Glutamatergic neuron (in vitro differentiated cells): ENCODE results near the gene ZNF827. TPM values are rescaled to one million over a fixed set of nuclear protein-coding genes. Genes with fewer than 3 reads are reported as not detected.

Experiments used
- DNase-seq: peaks from one replicate; pipeline ENCODE4 v3.0.0; 2022
- H3K27ac Mint-ChIP-seq: one replicate; pipeline ENCODE4 v1.8.0; 2020; ENCODE audit warnings: mild to moderate bottlenecking, mixed read lengths, inconsistent platforms; ENCODE audit not compliant: unreplicated experiment
- H3K27me3 Mint-ChIP-seq: one replicate; pipeline ENCODE4 v1.8.0; 2020; ENCODE audit warnings: mild to moderate bottlenecking, moderate library complexity, mixed read lengths, inconsistent platforms; ENCODE audit not compliant: unreplicated experiment
- H3K36me3 Mint-ChIP-seq: one replicate; pipeline ENCODE4 v1.8.0; 2020; ENCODE audit warnings: mild to moderate bottlenecking, mixed read lengths, inconsistent platforms; ENCODE audit not compliant: unreplicated experiment
- H3K4me1 Mint-ChIP-seq: one replicate; pipeline ENCODE4 v1.8.0; 2020; ENCODE audit warnings: mild to moderate bottlenecking, low read depth, mixed read lengths, inconsistent platforms; ENCODE audit not compliant: unreplicated experiment
- H3K4me3 Mint-ChIP-seq: one replicate; pipeline ENCODE4 v1.8.0; 2020; ENCODE audit warnings: mild to moderate bottlenecking, mixed read lengths, inconsistent platforms; ENCODE audit not compliant: unreplicated experiment
- H3K9me3 Mint-ChIP-seq: one replicate; pipeline ENCODE4 v1.8.0; 2020; ENCODE audit warnings: mild to moderate bottlenecking, moderate library complexity, mixed read lengths, inconsistent platforms; ENCODE audit not compliant: unreplicated experiment
- total RNA-seq: library from RNA; stranded (reverse); fragmentation: NEBNext Ultra II Directional; extraction: Animal tissue kit (Norgen Biotek cat#: 25700); gene quantifications from one replicate; pipeline ENCODE4 v1.2.1, GENCODE V29; 2021; ENCODE audit not compliant: unreplicated experiment
- TF ChIP-seq, protein P1 (sequence below): fragments of 200-600 bp; sonication (generic); IDR thresholded peaks from one replicate; pipeline ENCODE4 v1.5.0; 2021; ENCODE audit not compliant: partially characterized antibody, unreplicated experiment

ZNF827 gene
- total RNA-seq, 1 donor from 2014 or later, result 227 TPM

DNA sequence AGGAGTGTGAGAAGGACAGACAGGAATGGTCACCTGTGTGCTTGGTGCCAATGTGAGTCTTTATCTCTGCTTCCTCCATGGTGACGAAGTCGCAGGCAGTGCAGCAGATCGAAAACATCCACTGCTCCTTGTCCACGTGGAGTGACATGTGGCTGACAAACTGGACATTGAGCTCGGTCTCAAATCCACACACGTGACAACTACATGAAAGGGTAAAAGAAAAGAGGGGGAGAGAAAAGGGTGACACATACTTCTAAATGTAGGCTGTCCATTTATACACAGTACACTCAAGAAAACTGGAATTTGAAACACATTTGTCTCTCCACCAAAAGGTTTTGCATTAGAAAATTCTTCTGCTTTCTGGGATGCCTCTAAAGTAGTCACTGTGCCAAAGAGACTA, 164.2 kb downstream of the ZNF827 start:
- no peak for DNase-seq
- H3K4me3 Mint-ChIP-seq, result no peak overlapping the region
- peaks cover 2% of the 10 kb centered on the region for H3K9me3 Mint-ChIP-seq
- H3K27me3 Mint-ChIP-seq, result peaks cover 2% of the 10 kb centered on the region
- H3K36me3 Mint-ChIP-seq, result no peaks in the 10 kb centered on the region
- no peaks in the 10 kb centered on the region for H3K4me1 Mint-ChIP-seq
- TF ChIP-seq, protein P1, sequence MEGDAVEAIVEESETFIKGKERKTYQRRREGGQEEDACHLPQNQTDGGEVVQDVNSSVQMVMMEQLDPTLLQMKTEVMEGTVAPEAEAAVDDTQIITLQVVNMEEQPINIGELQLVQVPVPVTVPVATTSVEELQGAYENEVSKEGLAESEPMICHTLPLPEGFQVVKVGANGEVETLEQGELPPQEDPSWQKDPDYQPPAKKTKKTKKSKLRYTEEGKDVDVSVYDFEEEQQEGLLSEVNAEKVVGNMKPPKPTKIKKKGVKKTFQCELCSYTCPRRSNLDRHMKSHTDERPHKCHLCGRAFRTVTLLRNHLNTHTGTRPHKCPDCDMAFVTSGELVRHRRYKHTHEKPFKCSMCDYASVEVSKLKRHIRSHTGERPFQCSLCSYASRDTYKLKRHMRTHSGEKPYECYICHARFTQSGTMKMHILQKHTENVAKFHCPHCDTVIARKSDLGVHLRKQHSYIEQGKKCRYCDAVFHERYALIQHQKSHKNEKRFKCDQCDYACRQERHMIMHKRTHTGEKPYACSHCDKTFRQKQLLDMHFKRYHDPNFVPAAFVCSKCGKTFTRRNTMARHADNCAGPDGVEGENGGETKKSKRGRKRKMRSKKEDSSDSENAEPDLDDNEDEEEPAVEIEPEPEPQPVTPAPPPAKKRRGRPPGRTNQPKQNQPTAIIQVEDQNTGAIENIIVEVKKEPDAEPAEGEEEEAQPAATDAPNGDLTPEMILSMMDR, result no peak
- no peak overlapping the region for H3K27ac Mint-ChIP-seq

DNA sequence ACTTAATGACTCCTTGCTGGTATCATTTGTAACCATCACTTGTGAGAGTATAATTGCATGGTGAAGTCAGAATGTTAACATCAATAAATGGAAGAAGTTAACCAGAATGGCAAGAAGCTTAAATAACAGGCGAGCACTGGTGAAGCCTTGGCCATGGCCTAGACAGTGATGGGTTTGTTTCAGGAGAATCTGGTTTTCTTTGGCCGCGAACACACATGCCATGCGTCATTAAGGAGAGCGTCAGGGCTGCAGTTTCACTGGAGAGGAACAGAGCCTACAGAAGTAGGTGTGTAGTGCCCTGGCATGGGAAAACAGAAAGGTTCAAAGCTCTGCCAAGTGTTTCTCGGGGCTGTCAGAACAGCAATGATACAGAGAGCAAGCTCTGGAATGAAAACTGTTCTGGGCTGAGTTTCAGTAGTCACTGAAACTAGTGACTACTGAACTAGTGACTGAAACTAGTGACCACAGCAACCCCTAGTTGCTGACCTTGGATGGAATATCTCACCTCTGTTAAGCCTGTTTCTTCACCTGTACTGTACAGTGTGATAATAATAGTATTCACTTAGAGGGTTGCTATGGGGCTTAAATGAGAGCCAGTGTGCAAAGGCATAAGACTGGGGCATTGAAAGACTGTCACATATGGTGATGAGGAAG, 164.9 kb downstream of the ZNF827 start:
- H3K9me3 Mint-ChIP-seq, result peaks cover 2% of the 10 kb centered on the region
- H3K4me3 Mint-ChIP-seq, result no peak overlapping the region
- H3K36me3 Mint-ChIP-seq, result no peaks in the 10 kb centered on the region
- peaks cover 2% of the 10 kb centered on the region for H3K27me3 Mint-ChIP-seq
- DNase-seq, result no peak
- TF ChIP-seq, protein P1, result no peak
- H3K27ac Mint-ChIP-seq, result no peak overlapping the region
- H3K4me1 Mint-ChIP-seq, result no peaks in the 10 kb centered on the region

DNA sequence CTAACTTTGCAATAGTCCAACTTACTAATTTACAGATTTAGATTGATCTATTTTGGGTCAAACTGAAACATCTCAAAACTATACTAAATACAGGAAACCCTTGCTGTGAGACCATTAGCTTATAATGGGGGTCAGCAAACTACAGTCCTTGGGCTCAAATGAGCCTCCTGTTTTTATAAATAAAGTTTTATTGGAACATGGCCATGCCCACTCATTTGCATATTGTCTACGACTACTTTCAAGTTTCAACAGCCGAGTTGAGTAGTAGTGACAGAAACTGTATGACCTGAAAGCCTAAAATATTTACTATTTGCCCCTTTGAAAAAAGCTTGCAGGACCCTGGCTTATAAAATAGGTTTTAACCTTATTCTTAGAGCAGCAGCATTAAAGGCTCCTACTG, 166.3 kb downstream of the ZNF827 start:
- peaks cover 2% of the 10 kb centered on the region for H3K9me3 Mint-ChIP-seq
- no peak overlapping the region for H3K27ac Mint-ChIP-seq
- no peak overlapping the region for H3K4me3 Mint-ChIP-seq
- no peaks in the 10 kb centered on the region for H3K4me1 Mint-ChIP-seq
- TF ChIP-seq, protein P1, result no peak
- H3K27me3 Mint-ChIP-seq, result peaks cover 2% of the 10 kb centered on the region
- peaks cover 5% of the 10 kb centered on the region for H3K36me3 Mint-ChIP-seq
- DNase-seq, result no peak

DNA sequence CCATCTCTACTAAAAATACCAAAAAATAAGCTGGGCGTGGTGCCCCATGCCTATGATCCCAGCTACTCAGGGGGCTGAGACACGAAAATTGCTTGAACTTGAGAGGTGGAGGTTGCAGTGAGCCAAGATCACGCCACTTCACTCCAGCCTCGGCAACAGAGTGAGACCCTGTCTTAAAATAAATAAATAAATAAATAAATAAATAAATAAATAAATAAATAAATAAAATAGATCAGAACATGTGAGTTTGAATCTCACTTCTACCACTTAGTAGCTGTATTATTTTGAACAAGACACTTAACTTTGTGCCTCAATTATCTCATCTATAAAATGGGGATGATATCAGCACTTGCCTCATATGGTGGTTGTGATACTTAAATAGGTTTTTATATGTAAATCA, 168.5 kb downstream of the ZNF827 start:
- Mint-ChIP-seq H3K36me3 (peaks cover 17% of the 10 kb centered on the region), H3K27ac (no peak overlapping the region), H3K4me1 (no peaks in the 10 kb centered on the region), H3K4me3 (no peak overlapping the region), H3K27me3 (peaks cover 2% of the 10 kb centered on the region), H3K9me3 (peaks cover 7% of the 10 kb centered on the region)
- no peak for DNase-seq
- TF ChIP-seq, protein P1, result no peak

DNA sequence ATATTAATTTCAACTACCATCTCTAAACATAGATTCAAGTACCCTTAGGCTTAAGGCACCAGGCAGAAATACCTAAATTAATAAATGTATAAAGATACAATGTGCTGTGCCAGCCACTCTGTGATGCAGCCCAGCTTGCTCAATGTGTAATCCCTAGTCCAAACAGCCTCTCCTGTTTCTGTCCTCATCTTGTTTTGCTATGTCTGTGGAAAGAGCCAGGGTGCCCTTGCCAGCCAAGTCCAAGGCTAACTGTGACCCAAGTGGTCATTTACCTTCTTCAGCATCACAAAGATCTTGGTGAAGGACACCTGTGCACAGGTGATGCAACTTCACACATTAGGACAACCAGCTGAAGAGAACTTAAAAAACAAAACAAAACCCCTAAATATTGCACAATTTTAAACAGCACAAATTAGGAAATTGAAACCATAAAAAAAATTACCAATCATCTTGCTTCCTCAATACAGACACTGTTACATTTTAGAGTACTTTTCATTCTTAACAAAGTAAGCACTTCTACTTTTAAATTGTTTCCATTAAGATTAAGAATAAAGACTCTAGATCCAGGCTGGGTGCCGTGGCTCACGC, 169.1 kb downstream of the ZNF827 start:
- Mint-ChIP-seq H3K9me3 (peaks cover 7% of the 10 kb centered on the region), H3K27ac (no peak overlapping the region), H3K36me3 (peaks cover 19% of the 10 kb centered on the region), H3K27me3 (peaks cover 2% of the 10 kb centered on the region), H3K4me1 (peaks cover 1% of the 10 kb centered on the region), H3K4me3 (no peak overlapping the region)
- DNase-seq, result no peak
- TF ChIP-seq, protein P1, result no peak
